IMR-90 (cell line): ENCODE measurements around the gene MAGI2. TPM values are rescaled to one million over a fixed set of nuclear protein-coding genes. Genes with fewer than 3 reads are reported as not detected.

Experiments used
- ATAC-seq: fragments of 200-7000 bp; cut with Tn5 transposase; 2 replicates; pipeline ENCODE4 v1.9.1; 2020; ENCODE audit warnings: low read depth, mild to moderate bottlenecking, moderate library complexity
- BruUV-seq: library from RNA; stranded (reverse); fragments of 400-500 nt; replicated peaks from 2 replicates; lab custom pipeline; 2021; lab: Mats Ljungman, UMichigan
- CTCF ChIA-PET: fragments of 300-600 bp; formaldehyde crosslinking; extraction: SDS; loops from one replicate; lab custom pipeline; 2021; ENCODE audit warnings: antibody characterized with exemption; lab: Yijun Ruan, JAX
- POLR2A ChIA-PET: fragments of 300-600 bp; sonication (Branson Sonifier 250); formaldehyde crosslinking; loops from one replicate; lab custom pipeline; 2022; ENCODE audit warnings: antibody characterized with exemption; ENCODE audit not compliant: unreplicated experiment; lab: Charles Lee
- DNase-seq: peaks from one replicate; pipeline ENCODE4 v3.0.0; 2013
- H2AFZ ChIP-seq: replicated peaks from 2 replicates; pipeline ENCODE3; 2013; ENCODE audit warnings: low read length, mild to moderate bottlenecking; ENCODE audit not compliant: poor library complexity
- H2AK5ac ChIP-seq: 2 replicates; pipeline ENCODE4 v1.6.1; 2013; ENCODE audit warnings: low read depth, low read length, inconsistent platforms
- H2AK9ac ChIP-seq: replicated peaks from 2 replicates; pipeline ENCODE3; 2013; ENCODE audit warnings: mild to moderate bottlenecking, low read depth, low read length, moderate library complexity; ENCODE audit not compliant: poor library complexity
- H2BK120ac ChIP-seq: 2 replicates; pipeline ENCODE4 v1.6.1; 2013; ENCODE audit warnings: low read depth, low read length, inconsistent platforms
- H2BK15ac ChIP-seq: 3 replicates; pipeline ENCODE4 v1.6.1; 2013; ENCODE audit warnings: low read depth, low read length, inconsistent platforms
- H2BK20ac ChIP-seq: 2 replicates; pipeline ENCODE4 v1.6.1; 2013; ENCODE audit warnings: low read depth, mild to moderate bottlenecking, inconsistent platforms, low read length, moderate library complexity
- H2BK5ac ChIP-seq: 2 replicates; pipeline ENCODE4 v1.6.1; 2013; ENCODE audit warnings: mild to moderate bottlenecking, low read depth, low read length, inconsistent platforms; ENCODE audit not compliant: poor library complexity, severe bottlenecking
- H3K14ac ChIP-seq: replicated peaks from 2 replicates; pipeline ENCODE4 v1.6.1; 2013; ENCODE audit warnings: low read depth, low read length, inconsistent platforms
- H3K18ac ChIP-seq: 2 replicates; pipeline ENCODE4 v1.6.1; 2013; ENCODE audit warnings: low read depth, low read length, control low read depth
- H3K23ac ChIP-seq: 2 replicates; pipeline ENCODE4 v1.6.1; 2013; ENCODE audit warnings: low read depth, low read length, inconsistent platforms
- H3K27ac ChIP-seq: 2 replicates; pipeline ENCODE4 v1.5.1; 2013; ENCODE audit warnings: mild to moderate bottlenecking, control low read depth, low read length; ENCODE audit not compliant: insufficient read depth
- H3K27me3 ChIP-seq: 2 replicates; pipeline ENCODE4 v1.6.1; 2013; ENCODE audit warnings: low read length; ENCODE audit not compliant: control insufficient read depth, insufficient read depth
- H3K36me3 ChIP-seq: 2 replicates; pipeline ENCODE4 v1.6.1; 2013; ENCODE audit warnings: low read length, mixed read lengths; ENCODE audit not compliant: control insufficient read depth, insufficient read depth
- H3K4ac ChIP-seq: 2 replicates; pipeline ENCODE4 v1.6.1; 2013; ENCODE audit warnings: low read depth, low read length, inconsistent platforms
- H3K4me1 ChIP-seq: 2 replicates; pipeline ENCODE4 v1.6.1; 2013; ENCODE audit warnings: low read length, mixed read lengths; ENCODE audit not compliant: control insufficient read depth, insufficient read depth
- H3K4me2 ChIP-seq: 2 replicates; pipeline ENCODE4 v1.6.1; 2013; ENCODE audit warnings: low read depth, mild to moderate bottlenecking, control low read depth, low read length, moderate library complexity
- H3K4me3 ChIP-seq: 2 replicates; pipeline ENCODE4 v1.5.1; 2013; ENCODE audit warnings: low read depth, mild to moderate bottlenecking, control low read depth, low read length, moderate library complexity; ENCODE audit not compliant: insufficient read depth
- H3K56ac ChIP-seq: 2 replicates; pipeline ENCODE4 v1.6.1; 2013; ENCODE audit warnings: low read length, inconsistent platforms; ENCODE audit not compliant: insufficient read depth; ENCODE audit errors: extremely low read depth
- H3K79me1 ChIP-seq, 2 experiments: 2 replicates each; pipeline ENCODE4 v1.6.1; 2013; ENCODE audit warnings: low read length in 2 of 2, inconsistent platforms in 1 of 2, low read depth in 1 of 2
- H3K9ac ChIP-seq: 2 replicates; pipeline ENCODE4 v1.6.1; 2013; ENCODE audit warnings: low read depth, low read length, control low read depth
- H3K9me1 ChIP-seq: 2 replicates; pipeline ENCODE4 v1.6.1; 2013; ENCODE audit warnings: low read length, inconsistent platforms; ENCODE audit not compliant: insufficient read depth
- H3K9me3 ChIP-seq: 2 replicates; pipeline ENCODE4 v1.6.1; 2013; ENCODE audit warnings: low read length; ENCODE audit not compliant: control insufficient read depth, insufficient read depth
- H4K20me1 ChIP-seq: 2 replicates; pipeline ENCODE4 v1.6.1; 2013; ENCODE audit warnings: low read length, inconsistent platforms; ENCODE audit not compliant: insufficient read depth
- H4K5ac ChIP-seq: 2 replicates; pipeline ENCODE4 v1.6.1; 2013; ENCODE audit warnings: mild to moderate bottlenecking, low read depth, low read length, control low read depth
- H4K8ac ChIP-seq, 2 experiments: 2 replicates each; pipeline ENCODE4 v1.6.1; 2013; ENCODE audit warnings: low read depth in 2 of 2, low read length in 2 of 2, control low read depth in 1 of 2, inconsistent platforms in 1 of 2
- H4K91ac ChIP-seq: 2 replicates; pipeline ENCODE4 v1.6.1; 2013; ENCODE audit warnings: low read depth, low read length, inconsistent platforms; ENCODE audit not compliant: insufficient read depth
- BHLHE40 ChIP-seq: fragments of 150-350 bp; IDR thresholded peaks from 2 replicates; pipeline ENCODE4 v1.6.1; 2016; ENCODE audit warnings: mild to moderate bottlenecking, low read depth, low read length
- CEBPB ChIP-seq: IDR thresholded peaks from 2 replicates; pipeline ENCODE4 v1.6.1; 2012; ENCODE audit warnings: low read depth, low read length, improper control_type of control experiment
- FOS ChIP-seq: fragments of 150-350 bp; IDR thresholded peaks from 2 replicates; pipeline ENCODE4 v1.6.1; 2016; ENCODE audit warnings: low read depth, low read length
- MAZ ChIP-seq: IDR thresholded peaks from 2 replicates; pipeline ENCODE4 v1.6.1; 2012; ENCODE audit warnings: low read depth, mild to moderate bottlenecking, low read length, improper control_type of control experiment, moderate library complexity, borderline replicate concordance
- RAD21 ChIP-seq: IDR thresholded peaks from 2 replicates; pipeline ENCODE4 v1.6.1; 2012; ENCODE audit warnings: low read length, improper control_type of control experiment
- WGBS, 2 experiments: methylation state at CpG; one replicate each; pipeline versions ENCODE4 v1.1.5 to v1.1.7; 2013; ENCODE audit warnings: missing lambda C conversion rate in 2 of 2; ENCODE audit not compliant: insufficient read length in 1 of 2; ENCODE audit errors: extremely low coverage in 2 of 2; 5-methylcytosine and 5-hydroxymethylcytosine counted together
- dilution Hi-C: fragments of 300-500 bp; cut with HindIII; formaldehyde crosslinking; loops from one replicate; pipeline ENCODE4 v1.14.3; 2018; ENCODE audit warnings: low sequenced_read_pairs; ENCODE audit not compliant: unreplicated experiment
- in situ Hi-C: fragments of 300-500 bp; cut with MboI; formaldehyde crosslinking; loops from 3 replicates; pipeline ENCODE4 v1.14.3; 2019; ENCODE audit warnings: low sequenced_read_pairs, inconsistent platforms, mixed read lengths
- intact Hi-C: fragments of 100-400 bp; cut with micrococcal nuclease; formaldehyde crosslinking; loops from 2 replicates; pipeline ENCODE4 v1.10.0; 2022
- polyA plus RNA-seq, 3 experiments: library from polyadenylated mRNA; depleted of rRNA; stranded (reverse); fragments of >200 nt; gene quantifications; 2 replicates each; pipeline ENCODE4 v1.2.3, GENCODE V29; 2012; ENCODE audit warnings: low replicate concordance in 1 of 3
- total RNA-seq: library from RNA; depleted of rRNA; stranded (reverse); fragments of >200 nt; gene quantifications from 2 replicates; pipeline ENCODE4 v1.2.3, GENCODE V29; 2012

MAGI2 gene
- total and polyA plus RNA-seq, 2 of the 4 experiments (the other 2 are of a cell fraction) = 2.5 to 17.9 TPM

DNA sequence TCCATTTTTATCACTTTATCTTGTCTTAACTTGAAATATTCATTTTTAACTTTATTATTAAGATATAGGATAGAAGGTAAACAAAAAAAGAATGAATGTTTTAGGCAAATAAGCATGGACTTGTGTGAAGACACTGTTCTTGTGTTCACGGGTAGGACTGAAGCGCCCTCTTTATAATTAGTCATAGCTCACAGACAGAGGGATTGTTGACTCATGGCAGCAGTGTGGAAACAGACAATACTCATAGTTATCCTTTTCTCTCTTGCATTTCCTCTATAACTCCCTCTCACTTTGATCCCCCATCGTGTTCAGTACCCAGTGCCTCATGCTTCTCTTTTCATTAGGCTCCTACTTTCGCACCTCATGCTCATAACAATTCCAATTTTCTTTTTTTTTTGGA, 923.1 kb downstream of the MAGI2 start:
- no peak overlapping the region; the same call in 1 of the 2 replicates for H3K4me2 ChIP-seq
- TF ChIP-seq BHLHE40 (0 out of 2 replicates have a peak, but pooled peaks have one; percentile 35), CEBPB (peak; percentile 66; the same call in 1 of the 2 replicates), MAZ (no peak), RAD21 (no peak), FOS (peak; percentile 61)
- in situ Hi-C loops (no loop called here), intact Hi-C loops (no loop called here), dilution Hi-C loops (no loop called here)
- H3K9me1 ChIP-seq = no peaks in the 10 kb centered on the region
- no peak overlapping the region for H3K18ac ChIP-seq
- H3K4ac ChIP-seq = no peak overlapping the region
- BruUV-seq = no TSS peak
- H4K91ac ChIP-seq = no peak overlapping the region
- no peak overlapping the region for H2BK15ac ChIP-seq
- ATAC-seq (peak; percentile 90), DNase-seq (peak; percentile 83)
- no peaks in the 10 kb centered on the region for H4K20me1 ChIP-seq
- no peak overlapping the region for H4K5ac ChIP-seq
- no peak overlapping the region for H4K8ac ChIP-seq
- ChIA-PET CTCF (no interaction called here), POLR2A (no interaction called here)
- no peak overlapping the region for H2BK20ac ChIP-seq
- no peaks in the 10 kb centered on the region for H3K27me3 ChIP-seq
- H2AK9ac ChIP-seq = no peak overlapping the region
- no peak overlapping the region for H2AK5ac ChIP-seq
- peaks cover 2% of the 10 kb centered on the region; the same call in 1 of the 2 replicates for H3K4me1 ChIP-seq
- no peak overlapping the region for H3K14ac ChIP-seq
- no peak overlapping the region for H3K27ac ChIP-seq
- no peak overlapping the region for H3K4me3 ChIP-seq
- no CpG with 5 or more reads among the region's 4 CpGs for WGBS, 2 experiments
- H3K56ac ChIP-seq = no peak overlapping the region
- no peak overlapping the region for H2BK5ac ChIP-seq
- no peaks in the 10 kb centered on the region for H3K9me3 ChIP-seq
- no peak overlapping the region for H3K9ac ChIP-seq
- H3K36me3 ChIP-seq = no peaks in the 10 kb centered on the region
- H2BK120ac ChIP-seq = no peak overlapping the region
- H2AFZ ChIP-seq = no peak overlapping the region
- H3K79me1 ChIP-seq = no peaks in the 10 kb centered on the region
- no peak overlapping the region for H3K23ac ChIP-seq
